Measurements from ENCODE around the gene KIF26B.

DNA sequence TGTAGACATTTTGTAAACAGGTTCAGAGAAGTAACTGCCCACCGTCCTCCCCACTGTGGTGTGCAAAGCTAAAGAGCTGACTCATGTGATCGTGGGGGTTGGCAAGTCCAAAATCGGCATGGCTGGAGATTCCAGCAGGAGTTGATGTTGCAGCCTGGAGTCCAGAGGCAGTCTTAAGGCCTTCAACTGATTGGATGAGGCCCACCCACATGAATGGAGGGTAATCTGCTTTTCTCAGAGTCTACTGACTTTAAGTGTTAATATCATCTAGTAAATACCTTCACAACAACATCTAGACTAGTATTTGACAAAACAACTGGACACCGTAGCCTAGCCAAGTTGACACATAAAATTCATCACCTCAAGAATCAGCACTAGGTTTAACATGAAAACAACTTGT lies 281.6 kb downstream of the KIF26B start:
- TF ChIP-seq ZNF274 (IDR thresholded peaks at IDR 0.05; ENCODE audit: low read depth, low read length), result no peak
- no peak for TF ChIP-seq SUZ12 (IDR thresholded peaks at IDR 0.05; ENCODE audit: extremely low read depth, insufficient read depth, insufficient read length)

All from NT2/D1 (cell line).